ENCODE results near the gene NR6A1.

The NR6A1 gene

GRCh38 chr9:124544535-124544934 lies 226.6 kb downstream of the NR6A1 start:
- Histone ChIP-seq H3K4me2 (ENCODE audit: low read length) (no peak overlapping the region), H3K79me2 (ENCODE audit: control insufficient read depth, low read length) (no peaks in the 10 kb centered on the region), H3K9me3 (ENCODE audit: control insufficient read depth, insufficient read depth, low read length) (no peaks in the 10 kb centered on the region), H3K4me1 (ENCODE audit: control insufficient read depth, low read length) (no peaks in the 10 kb centered on the region), H3K36me3 (ENCODE audit: control insufficient read depth, low read length) (no peaks in the 10 kb centered on the region), H3K27me3 (ENCODE audit: control insufficient read depth, low read length) (no peaks in the 10 kb centered on the region), H3K27ac (ENCODE audit: low read depth, low read length) (no peak overlapping the region), H3K4me3 (ENCODE audit: low read length) (no peak overlapping the region), H4K20me1 (ENCODE audit: control insufficient read depth, insufficient read depth, low read depth, low read length) (no peaks in the 10 kb centered on the region), H3K9me2 (replicated peaks; ENCODE audit: control insufficient read depth, low read length) (no peaks in the 10 kb centered on the region), H3F3A (ENCODE audit: control insufficient read depth, insufficient read depth) (no peaks in the 10 kb centered on the region)
- TF ChIP-seq CTCF (IDR thresholded peaks at IDR 0.05; ENCODE audit: low read depth, low read length, poor library complexity, severe bottlenecking) (no peak), EZH2phosphoT487 (IDR thresholded peaks at IDR 0.05; ENCODE audit: borderline replicate concordance, low read length) (no peak)

- no peak overlapping the region for H3K4me2 ChIP-seq (ENCODE audit: low read length)
- H3K79me2 ChIP-seq (ENCODE audit: control insufficient read depth, low read length): no peaks in the 10 kb centered on the region
- no peaks in the 10 kb centered on the region for H3F3A ChIP-seq (ENCODE audit: control insufficient read depth, insufficient read depth)
- no peaks in the 10 kb centered on the region for H4K20me1 ChIP-seq (ENCODE audit: control insufficient read depth, insufficient read depth, low read depth, low read length)
- no peaks in the 10 kb centered on the region for H3K9me2 ChIP-seq (replicated peaks; ENCODE audit: control insufficient read depth, low read length)
- no peak overlapping the region for H3K27ac ChIP-seq (ENCODE audit: low read depth, low read length)
- H3K36me3 ChIP-seq (ENCODE audit: control insufficient read depth, low read length): no peaks in the 10 kb centered on the region; the same call in 1 of the 2 replicates
- no peaks in the 10 kb centered on the region for H3K9me3 ChIP-seq (ENCODE audit: control insufficient read depth, insufficient read depth, low read length)
- H3K27me3 ChIP-seq (ENCODE audit: control insufficient read depth, low read length): no peaks in the 10 kb centered on the region
- no peak overlapping the region for H3K4me3 ChIP-seq (ENCODE audit: low read length)
- H3K4me1 ChIP-seq (ENCODE audit: control insufficient read depth, low read length): no peaks in the 10 kb centered on the region
- no peak for TF ChIP-seq EZH2phosphoT487 (IDR thresholded peaks at IDR 0.05; ENCODE audit: borderline replicate concordance, low read length)
Measured at GRCh38 chr9:124541824-124542223, 229.3 kb downstream of the NR6A1 start.

- no peaks in the 10 kb centered on the region; the same call in 1 of the 2 replicates for H3K36me3 ChIP-seq (ENCODE audit: control insufficient read depth, low read length)
- no peak overlapping the region for H3K27ac ChIP-seq (ENCODE audit: low read depth, low read length)
- no peaks in the 10 kb centered on the region for H3K9me3 ChIP-seq (ENCODE audit: control insufficient read depth, insufficient read depth, low read length)
- no peak overlapping the region for H3K4me2 ChIP-seq (ENCODE audit: low read length)
- H3K4me1 ChIP-seq (ENCODE audit: control insufficient read depth, low read length): no peaks in the 10 kb centered on the region
- H4K20me1 ChIP-seq (ENCODE audit: control insufficient read depth, insufficient read depth, low read depth, low read length): no peaks in the 10 kb centered on the region
- no peaks in the 10 kb centered on the region for H3K9me2 ChIP-seq (replicated peaks; ENCODE audit: control insufficient read depth, low read length)
- no peak overlapping the region for H3K4me3 ChIP-seq (ENCODE audit: low read length)
- TF ChIP-seq CTCF (IDR thresholded peaks at IDR 0.05; ENCODE audit: low read depth, low read length, poor library complexity, severe bottlenecking): no peak
- no peak for TF ChIP-seq EZH2phosphoT487 (IDR thresholded peaks at IDR 0.05; ENCODE audit: borderline replicate concordance, low read length)
- no peaks in the 10 kb centered on the region for H3K27me3 ChIP-seq (ENCODE audit: control insufficient read depth, low read length)
- H3K79me2 ChIP-seq (ENCODE audit: control insufficient read depth, low read length): no peaks in the 10 kb centered on the region
- no peaks in the 10 kb centered on the region for H3F3A ChIP-seq (ENCODE audit: control insufficient read depth, insufficient read depth)
Measured at GRCh38 chr9:124537926-124538325, 233.2 kb downstream of the NR6A1 start.

GRCh38 chr9:124535846-124536245 lies 235.3 kb downstream of the NR6A1 start:
- H3K9me3 ChIP-seq (ENCODE audit: control insufficient read depth, insufficient read depth, low read length): no peaks in the 10 kb centered on the region
- no peaks in the 10 kb centered on the region for H3K9me2 ChIP-seq (replicated peaks; ENCODE audit: control insufficient read depth, low read length)
- no peaks in the 10 kb centered on the region for H3F3A ChIP-seq (ENCODE audit: control insufficient read depth, insufficient read depth)
- H3K4me3 ChIP-seq (ENCODE audit: low read length): no peak overlapping the region
- no peak overlapping the region for H3K27ac ChIP-seq (ENCODE audit: low read depth, low read length)
- no peaks in the 10 kb centered on the region; the same call in 1 of the 2 replicates for H3K36me3 ChIP-seq (ENCODE audit: control insufficient read depth, low read length)
- H3K79me2 ChIP-seq (ENCODE audit: control insufficient read depth, low read length): no peaks in the 10 kb centered on the region
- no peaks in the 10 kb centered on the region for H3K27me3 ChIP-seq (ENCODE audit: control insufficient read depth, low read length)
- no peak overlapping the region for H3K4me2 ChIP-seq (ENCODE audit: low read length)
- H3K4me1 ChIP-seq (ENCODE audit: control insufficient read depth, low read length): no peaks in the 10 kb centered on the region
- no peaks in the 10 kb centered on the region for H4K20me1 ChIP-seq (ENCODE audit: control insufficient read depth, insufficient read depth, low read depth, low read length)
- TF ChIP-seq EZH2phosphoT487 (IDR thresholded peaks at IDR 0.05; ENCODE audit: borderline replicate concordance, low read length) (no peak), CTCF (IDR thresholded peaks at IDR 0.05; ENCODE audit: low read depth, low read length, poor library complexity, severe bottlenecking) (no peak)
